HG02759 (cell line): Measurements from ENCODE around the gene JCAD.
A peak's percentile ranks its signal among the peaks of the same experiment; 100 is the strongest.
"Not testable (repeated sequence)": the region's sequence is repeated elsewhere in the genome, so short reads cannot be mapped to it uniquely, and the experiment has no call there.

Experiments used
- ATAC-seq: cut with Tn5 transposase; IDR thresholded peaks from one replicate; pipeline ENCODE4 v1.9.1; 2021; ENCODE audit warnings: mild to moderate bottlenecking, moderate library complexity; ENCODE audit not compliant: unreplicated experiment

Gene JCAD

GRCh38 chr10:30059209-30060107, at the start of gene JCAD:
TSS of gene JCAD (minus strand) at chr10:30059586. CDS start at chr10:30047812, 11,774 bp downstream.
- peak; percentile 84 for ATAC-seq

- ATAC-seq = no peak
Observed at GRCh38 chr10:30106987-30107386, 47.6 kb upstream of the JCAD start.

- ATAC-seq = no peak
Observed at GRCh38 chr10:30103595-30104320, 44.4 kb upstream of the JCAD start.

- ATAC-seq = not testable (repeated sequence)
Observed at GRCh38 chr10:30099706-30100105, 40.3 kb upstream of the JCAD start.

- no peak for ATAC-seq
Observed at GRCh38 chr10:30099101-30099500, 39.7 kb upstream of the JCAD start.

GRCh38 chr10:30098629-30099028, 39.2 kb upstream of the JCAD start:
- ATAC-seq = no peak

GRCh38 chr10:30096564-30096963, 37.2 kb upstream of the JCAD start:
- no peak for ATAC-seq

GRCh38 chr10:30095631-30096422, 36.4 kb upstream of the JCAD start:
- no peak for ATAC-seq

- ATAC-seq = no peak
Observed at GRCh38 chr10:30094601-30095000, 35.2 kb upstream of the JCAD start.

GRCh38 chr10:30093303-30093950, 34.0 kb upstream of the JCAD start:
- ATAC-seq = no peak

- no peak for ATAC-seq
Observed at GRCh38 chr10:30092151-30092790, 32.9 kb upstream of the JCAD start.

- no peak for ATAC-seq
Observed at GRCh38 chr10:30091136-30091535, 31.8 kb upstream of the JCAD start.

- ATAC-seq = no peak
Observed at GRCh38 chr10:30088178-30088577, 28.8 kb upstream of the JCAD start.

GRCh38 chr10:30083934-30084333, 24.5 kb upstream of the JCAD start:
- no peak for ATAC-seq

GRCh38 chr10:30081182-30081581, 21.8 kb upstream of the JCAD start:
- no peak for ATAC-seq

GRCh38 chr10:30080161-30080560, 20.8 kb upstream of the JCAD start:
- no peak for ATAC-seq

GRCh38 chr10:30079408-30079807, 20.0 kb upstream of the JCAD start:
- ATAC-seq = no peak

- ATAC-seq = no peak
Observed at GRCh38 chr10:30075481-30075880, 16.1 kb upstream of the JCAD start.

GRCh38 chr10:30074933-30075332, 15.5 kb upstream of the JCAD start:
- no peak for ATAC-seq

- ATAC-seq = no peak
Observed at GRCh38 chr10:30074090-30074489, 14.7 kb upstream of the JCAD start.
